Left forelimb (tissue), 1 donor: Measurements from ENCODE around the gene HSPA4L.

ENCODE experiments used
- DNase-seq: peaks from one replicate; pipeline ENCODE4 v3.0.0-alpha.2; 2018; ENCODE audit warnings: low spot score

The HSPA4L gene

DNA sequence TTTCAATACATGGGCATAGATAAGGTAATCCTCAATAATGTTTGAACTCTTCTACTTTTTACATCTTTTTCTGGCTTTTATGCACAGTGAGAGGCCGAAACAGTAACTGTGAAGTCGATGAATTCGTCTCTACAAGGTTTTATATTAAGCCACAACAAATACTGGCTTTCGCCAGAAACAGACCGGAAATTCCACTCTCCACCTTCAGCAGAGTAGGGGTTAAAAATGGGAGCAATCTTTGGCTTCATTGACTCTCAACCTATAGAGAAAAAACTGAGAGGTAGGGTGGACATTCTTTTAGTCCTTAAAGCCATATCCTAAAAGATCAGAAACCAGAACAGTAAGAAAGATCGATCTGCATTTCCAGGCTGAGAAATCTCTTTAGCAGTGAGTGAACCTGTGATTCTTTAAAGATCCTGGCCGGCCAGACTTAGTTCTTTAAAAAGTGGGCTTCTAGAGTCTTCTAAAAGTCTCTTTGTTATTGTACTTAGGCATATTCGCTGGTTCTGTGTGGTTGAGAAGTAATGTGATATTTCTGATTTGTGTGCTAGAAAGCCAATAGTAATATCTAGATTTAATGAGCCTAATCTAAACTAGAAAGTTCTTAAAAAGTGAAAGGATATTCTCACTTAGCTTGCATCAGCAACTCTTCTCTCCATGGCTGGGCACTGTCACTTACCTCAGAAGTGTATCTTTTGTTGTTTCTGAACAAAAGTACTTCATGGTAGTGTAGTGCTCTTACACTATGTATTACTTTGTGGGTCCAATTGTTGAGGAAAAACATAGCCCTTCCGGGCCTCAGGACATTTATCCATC, 2.0 kb downstream of the HSPA4L start:
- no peak for DNase-seq

DNA sequence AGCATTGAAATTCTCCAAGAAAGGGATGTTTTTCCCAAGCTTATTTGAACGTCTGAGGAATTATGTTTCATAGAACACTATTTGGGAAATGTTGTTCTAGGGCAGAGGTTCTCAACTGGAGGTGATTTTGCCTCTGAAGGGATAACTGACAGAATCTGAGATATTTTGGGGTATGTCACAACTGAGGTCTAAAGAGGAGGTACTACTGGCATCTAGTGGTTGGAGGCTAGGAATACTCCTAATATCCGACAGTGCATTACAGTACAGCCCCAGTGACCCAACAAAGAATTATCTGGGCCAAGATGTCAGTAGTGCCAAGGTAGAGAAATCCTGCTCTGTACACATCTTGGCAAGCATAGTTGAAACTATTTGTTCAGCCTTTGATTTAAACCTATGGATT, 6.4 kb downstream of the HSPA4L start:
- DNase-seq, result no peak

DNA sequence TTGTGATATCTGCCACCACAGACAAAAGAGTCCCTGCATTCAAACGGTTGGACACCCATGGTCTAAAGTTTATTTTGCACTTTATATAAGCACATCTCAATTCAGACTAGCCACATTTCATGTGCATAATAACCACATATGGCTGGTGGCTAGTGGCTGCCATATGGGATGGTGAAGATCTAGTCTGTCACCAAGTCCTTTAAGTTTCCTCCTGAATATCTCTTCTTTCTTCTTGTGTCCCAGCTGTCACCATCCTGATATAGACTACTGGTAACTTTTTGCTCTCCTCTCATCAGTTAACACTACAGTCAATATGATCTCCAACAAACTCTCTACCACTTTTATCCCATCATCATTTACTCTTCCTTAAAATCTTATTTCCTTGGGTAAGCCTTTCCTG, 9.3 kb downstream of the HSPA4L start:
- no peak for DNase-seq

DNA sequence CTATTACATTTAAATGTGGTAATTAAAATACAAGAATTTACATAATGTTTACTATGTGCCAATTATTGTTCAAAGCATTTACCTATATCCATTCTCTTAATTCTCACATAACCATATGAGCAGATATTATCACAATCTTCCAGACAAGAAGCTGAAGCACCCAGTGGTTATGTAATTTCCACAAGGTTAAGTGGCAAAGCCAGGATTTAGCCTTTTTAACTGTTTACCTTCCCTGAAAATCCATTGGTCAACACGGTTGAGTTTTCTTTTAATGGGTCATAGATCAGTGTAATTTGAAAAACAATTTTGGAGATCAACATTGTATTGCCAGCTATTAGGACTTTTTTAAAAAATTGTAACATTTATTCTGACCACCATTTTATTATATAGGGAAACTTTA, 11.4 kb downstream of the HSPA4L start:
- no peak for DNase-seq

DNA sequence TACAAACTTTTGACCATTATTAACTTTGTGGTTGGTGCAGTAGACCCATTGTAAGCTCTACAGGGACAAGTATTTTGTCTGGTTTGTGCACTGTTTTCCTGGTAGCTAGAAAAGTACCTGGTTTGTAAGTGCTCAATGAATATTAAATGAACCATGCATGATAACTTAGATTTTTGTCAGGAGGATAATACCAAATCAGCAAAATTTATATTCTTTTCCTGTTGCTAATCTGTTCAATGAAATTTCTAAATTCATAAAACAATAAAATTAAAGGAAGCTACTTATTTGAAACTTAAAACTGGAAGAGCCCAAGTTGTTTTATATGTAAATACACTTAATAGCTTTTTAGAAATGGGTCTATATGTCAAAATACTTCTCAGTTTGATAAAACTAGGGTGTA, 17.6 kb downstream of the HSPA4L start:
- DNase-seq, result no peak

DNA sequence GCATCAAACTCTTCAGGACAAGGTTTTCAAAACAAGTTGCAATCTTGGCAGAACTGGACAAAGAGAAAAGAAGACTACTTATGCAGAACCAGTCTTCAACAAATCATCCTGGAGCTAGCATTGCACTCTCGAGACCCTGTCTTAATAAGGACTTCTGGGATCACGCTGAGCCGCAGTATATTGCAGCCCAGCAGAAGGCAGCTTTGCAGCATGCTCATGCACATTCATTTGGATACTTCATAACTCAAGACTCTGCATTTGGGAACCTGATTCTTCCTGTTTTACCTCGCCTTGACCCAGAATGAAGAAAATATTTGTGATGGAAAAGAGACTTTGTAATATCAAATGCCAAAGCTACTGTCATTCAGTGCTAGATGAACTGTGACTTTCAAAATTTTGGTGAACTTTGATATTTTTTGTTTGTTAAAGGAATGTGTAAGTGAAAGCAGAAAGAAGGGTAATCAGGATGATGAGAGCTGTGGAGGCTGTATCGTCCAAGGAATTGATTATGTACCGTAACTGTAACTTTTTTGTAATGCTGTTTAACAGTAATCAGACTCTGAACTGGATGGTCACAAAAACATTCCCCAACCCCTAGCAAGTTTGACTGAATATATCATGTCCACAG, 27.2 kb downstream of the HSPA4L start:
- no peak for DNase-seq

DNA sequence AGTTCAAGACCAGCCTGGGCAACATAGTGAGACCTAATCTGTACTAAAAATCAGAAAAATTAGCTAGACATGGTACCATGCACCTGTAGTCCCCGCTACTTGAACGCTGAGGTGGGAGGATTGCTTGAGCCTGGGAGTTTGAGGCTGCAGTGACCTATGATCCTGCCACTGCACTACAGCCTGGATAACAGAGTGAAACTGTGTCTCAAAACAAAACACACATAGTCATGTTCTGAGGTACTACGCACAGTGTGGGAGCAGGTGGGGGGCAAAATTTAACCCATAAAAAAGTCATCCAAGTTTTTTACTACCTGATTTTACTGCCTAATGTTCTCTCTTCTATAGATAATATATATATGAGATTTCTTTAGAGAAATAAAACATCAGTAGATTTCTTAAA, 28.4 kb downstream of the HSPA4L start:
- no peak for DNase-seq

DNA sequence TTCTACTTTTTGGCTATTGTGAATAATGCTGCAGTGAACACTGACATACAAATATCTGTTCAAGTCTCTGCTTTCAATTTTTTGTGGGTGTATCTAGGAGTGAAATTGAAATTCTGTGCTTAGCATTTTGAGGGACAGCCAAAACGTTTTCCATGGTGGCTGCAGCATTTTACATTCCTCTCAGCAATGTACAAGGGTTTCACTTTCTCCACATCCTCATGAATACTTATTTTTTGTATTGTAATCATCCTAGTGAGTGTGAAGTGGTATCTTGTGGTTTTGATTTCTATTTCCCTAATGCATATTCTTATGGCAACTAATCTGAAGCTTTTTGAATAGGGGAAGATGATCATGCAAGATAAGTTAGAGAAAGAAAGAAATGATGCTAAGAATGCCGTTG, 40.3 kb downstream of the HSPA4L start:
- DNase-seq, result no peak

DNA sequence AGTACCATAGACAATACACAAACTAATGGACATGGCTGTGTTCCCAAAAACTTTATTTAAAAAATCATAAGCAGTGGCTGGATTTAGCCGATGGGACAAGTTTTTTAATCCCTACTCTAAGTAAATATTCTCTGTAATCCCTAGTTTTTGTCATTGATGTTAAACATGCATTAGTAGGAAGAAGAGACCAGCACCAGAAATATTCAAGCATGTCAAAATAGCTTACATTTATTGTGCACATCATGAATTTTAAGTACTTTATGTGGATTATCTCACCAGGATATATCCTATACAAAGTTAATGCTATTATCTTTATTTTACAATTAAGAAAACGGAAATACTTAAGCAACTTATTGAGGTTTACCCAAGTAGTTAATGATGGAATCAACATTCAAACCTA, 46.0 kb downstream of the HSPA4L start:
- no peak for DNase-seq

DNA sequence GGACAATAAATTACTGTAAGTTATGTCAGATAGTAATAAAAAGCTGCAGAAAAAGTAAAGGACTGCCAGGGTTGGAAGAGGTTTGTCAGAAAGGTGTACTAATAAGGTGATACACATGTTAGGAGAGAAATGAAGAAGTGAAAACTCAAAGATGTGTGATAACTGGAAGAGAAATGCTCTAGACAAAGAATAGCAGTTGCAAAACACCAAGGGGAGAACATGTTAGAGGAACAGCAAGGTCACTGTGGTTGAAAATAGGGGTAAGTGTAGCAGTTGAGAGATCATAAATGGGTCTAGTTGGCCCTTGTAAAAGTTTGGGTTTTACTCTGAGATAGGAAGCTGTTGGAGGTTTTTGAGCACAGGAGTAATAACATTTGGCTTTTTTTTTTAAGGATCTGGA, 46.9 kb downstream of the HSPA4L start:
- DNase-seq, result no peak

DNA sequence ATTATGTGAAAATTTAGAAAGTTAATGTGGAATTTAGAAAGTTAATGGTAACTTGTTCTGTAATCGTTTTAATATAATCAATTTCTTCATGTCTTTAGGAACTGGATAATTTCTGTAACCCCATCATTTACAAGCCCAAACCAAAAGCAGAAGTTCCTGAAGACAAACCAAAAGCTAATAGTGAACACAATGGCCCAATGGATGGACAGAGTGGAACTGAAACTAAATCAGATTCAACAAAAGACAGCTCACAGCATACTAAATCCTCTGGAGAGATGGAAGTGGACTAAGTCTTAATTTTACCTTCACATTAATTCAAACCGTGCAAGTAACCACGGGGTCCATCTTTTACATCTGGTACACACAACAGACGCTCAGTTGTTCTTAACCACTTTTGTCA, 50.5 kb downstream of the HSPA4L start:
- DNase-seq, result no peak

DNA sequence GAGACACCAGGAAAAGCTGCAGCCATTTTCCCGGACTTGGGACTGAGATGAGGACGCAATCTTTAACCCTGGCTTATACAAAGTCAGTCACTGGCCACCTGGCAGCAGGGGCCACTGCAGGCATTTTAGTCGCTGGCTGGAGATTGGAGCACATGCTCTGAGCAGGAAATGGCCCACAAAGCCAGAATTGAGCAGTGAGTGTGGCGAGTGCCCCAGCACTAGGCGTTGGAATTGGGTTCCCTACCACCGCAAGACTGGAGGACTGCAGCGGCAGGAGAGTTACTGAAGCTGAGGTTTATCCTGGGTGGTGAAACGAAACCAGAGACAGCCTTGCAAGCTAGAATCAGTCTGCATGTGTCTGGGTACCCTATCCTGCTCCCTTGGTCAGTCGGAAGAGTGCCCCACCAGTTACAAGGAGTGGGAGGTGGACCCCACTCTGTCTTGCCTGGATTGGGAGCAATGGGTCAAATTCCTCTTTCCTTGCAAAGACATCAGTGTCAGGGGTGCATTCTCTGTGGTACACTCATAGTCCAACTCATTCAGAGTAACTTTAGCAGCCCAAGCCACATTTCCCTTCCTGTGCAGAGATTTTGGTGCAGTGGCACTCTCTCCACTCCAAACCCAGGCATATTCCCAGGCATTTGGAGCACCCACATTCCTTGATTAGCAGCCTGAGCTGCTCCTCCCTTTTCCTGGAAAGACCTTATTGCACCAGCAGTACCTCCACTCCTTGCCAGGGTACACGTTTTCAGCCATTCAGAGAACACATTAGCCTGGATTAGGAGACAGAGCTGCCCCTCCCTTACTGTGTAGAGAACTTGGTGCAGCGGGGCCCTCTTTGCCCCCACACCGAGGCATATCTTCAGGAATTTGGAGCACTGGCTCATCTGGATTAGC, 61.8 kb downstream of the HSPA4L start:
- no peak for DNase-seq

DNA sequence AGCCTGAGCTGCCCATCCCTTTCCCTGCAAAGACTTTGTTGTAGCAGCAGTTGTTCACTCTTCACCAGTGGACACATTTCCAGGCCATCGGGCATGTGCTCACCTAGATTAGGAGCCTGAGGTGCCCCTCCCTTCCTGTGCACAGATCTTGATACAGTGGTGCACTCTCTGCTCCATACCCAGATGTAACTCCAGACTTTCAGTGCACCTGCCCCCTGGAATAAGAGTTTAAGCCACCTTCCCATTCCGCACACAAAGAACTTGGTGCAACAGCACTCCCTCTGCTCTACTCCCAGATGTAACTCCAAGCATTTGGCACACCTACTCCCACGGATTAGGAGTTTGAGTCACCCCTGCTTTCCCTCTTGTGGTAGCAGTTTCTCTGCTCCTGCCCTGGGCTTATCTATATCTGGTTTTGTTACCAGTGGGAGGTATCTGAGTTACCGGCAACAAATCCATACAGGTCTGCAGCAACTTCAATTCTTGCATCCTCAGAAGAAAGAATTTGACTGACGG, 62.5 kb downstream of the HSPA4L start:
- DNase-seq, result no peak

DNA sequence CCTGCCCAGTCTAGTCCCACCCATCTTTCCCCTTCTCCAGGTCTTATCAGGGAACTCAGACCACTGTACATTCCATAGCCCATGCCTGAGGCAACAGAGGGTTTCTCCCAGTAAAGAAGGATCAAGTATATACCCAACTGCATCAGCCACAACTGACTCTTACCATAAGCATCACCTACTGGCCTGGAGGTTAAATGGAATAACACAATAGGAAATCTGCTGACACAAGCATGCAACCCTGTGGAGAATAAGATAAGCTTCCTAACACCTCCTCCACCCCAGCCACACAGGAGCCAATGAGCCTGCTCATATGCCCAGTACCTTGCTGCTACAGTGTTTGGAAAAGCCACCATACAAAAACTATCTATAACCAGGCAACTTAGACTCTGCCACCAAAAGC, 63.9 kb downstream of the HSPA4L start:
- DNase-seq, result no peak

DNA sequence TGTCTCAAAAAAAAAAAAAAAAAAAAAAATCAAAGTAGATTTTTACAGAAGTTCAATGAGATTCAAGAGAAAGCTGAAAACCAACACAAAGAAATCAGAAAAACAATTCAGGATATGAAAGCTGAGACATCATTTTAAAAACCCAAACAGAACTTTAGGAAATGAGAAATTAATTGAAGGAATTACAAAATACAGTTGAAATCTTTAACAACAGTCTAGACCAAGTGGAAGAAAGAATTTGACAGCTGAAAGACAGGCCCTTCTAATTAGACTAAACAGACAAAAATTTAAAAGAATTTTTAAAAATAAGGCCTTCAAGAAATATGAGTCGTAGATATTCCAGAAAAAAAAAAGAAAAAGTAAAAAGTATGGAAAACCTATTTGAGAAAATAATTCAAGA, 64.6 kb downstream of the HSPA4L start:
- DNase-seq, result no peak

DNA sequence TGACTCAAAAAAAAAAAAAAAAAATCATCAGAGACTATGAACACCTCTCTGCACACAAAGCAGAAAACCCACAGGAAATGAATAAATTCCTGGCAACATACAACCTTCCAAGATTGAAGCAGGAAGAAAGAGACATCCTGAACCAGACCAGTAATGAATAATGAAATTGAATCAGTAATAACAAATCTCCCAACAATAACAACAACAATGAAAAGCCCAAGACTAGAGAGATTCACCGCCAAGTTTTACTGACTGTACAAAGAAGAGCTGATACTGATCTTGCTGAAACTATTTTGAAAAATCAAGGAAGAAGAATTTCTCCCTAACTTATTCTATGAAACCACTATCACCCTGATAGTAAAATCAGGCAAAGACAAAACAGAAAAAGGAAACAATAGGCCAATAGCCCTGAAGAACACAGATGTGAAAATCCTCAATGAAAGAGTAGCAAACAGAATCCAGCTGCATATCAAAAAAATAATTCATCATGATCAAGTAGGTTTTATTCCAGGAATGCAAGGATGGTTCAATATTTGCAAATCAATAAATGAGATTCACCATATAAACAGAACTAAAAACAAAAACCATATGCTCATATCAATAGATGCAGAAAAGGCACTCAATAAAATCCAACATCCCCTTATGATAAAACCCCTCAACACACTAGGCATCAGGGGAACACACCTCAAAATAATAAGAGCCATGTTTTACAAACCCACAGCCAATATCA, 67.5 kb downstream of the HSPA4L start:
- DNase-seq, result no peak

DNA sequence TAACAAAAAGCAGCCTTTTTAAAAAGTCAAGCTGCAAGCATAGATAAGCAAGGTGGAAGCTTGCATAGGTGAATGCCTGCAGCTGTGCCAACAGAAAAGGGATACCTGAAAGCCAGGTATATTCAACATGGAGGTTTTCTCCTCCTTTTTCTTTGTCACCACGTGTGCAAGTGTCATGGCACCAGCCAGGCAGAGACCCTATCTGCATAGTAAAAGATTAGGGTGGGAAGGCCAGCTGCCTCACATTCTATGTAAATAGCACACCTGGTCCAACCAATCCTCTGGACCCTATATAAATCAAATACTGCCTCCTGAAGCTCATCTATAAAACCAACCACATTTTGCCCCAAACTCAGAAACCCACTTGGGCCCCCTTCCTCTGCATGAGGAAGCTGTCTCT, 70.5 kb downstream of the HSPA4L start:
- DNase-seq, result no peak

DNA sequence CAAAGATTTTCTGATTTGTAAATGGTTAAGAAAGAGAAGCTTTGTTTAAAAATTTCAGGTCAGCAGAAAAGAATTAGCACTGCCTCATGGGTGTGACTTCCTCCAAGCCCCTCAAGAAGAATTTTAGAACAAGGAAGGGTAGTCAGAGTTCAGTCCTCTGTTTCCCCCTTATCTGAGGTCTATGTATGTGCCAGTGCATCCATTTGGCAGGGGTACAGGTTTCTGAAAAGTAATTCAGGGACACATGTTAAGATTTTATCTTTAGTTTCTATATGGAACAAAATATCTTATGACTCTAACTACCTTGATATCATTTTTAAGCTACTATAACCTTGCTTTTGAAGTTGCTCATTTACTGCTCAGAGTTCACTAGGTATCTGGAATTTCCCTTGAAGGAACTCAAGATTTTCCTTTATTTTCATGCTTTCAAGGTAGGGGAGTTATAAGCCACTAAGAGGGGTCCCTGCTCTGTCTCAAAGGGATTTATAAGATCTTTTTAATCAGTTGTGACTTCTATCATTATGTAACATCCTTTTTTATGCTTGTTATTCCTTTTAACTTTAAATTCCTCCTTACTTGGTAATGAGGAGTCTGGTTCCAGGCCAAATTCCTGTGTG, 74.2 kb downstream of the HSPA4L start:
- no peak for DNase-seq

DNA sequence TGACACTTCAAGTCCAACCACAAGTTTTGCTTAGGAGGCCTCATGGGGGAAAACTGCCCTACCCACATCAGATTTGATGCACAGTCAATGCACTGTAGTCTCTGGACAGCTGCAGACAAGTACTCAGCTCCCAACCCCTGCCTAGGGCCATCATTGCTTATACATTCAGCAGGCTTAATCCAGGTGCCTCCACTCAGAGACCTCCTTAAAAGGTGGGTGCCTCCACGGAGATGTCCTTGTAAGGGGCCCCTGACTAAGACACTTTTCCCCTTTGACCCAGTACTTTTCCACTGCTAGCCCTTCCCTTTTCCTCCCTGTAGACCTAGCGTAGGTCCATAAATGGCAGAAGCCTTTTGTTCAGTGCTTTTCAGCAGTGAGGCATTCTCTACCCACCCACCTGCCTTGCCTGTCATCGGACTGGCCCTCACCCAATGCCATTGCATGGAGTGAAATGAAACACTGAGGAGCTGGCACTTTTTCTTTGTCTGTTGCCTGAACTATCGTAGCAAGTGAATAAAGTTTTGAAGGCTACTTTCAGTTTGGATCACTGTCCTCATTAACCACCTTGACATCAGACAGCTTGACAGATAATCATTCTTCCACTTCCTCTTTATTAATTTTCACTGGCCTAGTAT, 74.8 kb downstream of the HSPA4L start:
- no peak for DNase-seq

DNA sequence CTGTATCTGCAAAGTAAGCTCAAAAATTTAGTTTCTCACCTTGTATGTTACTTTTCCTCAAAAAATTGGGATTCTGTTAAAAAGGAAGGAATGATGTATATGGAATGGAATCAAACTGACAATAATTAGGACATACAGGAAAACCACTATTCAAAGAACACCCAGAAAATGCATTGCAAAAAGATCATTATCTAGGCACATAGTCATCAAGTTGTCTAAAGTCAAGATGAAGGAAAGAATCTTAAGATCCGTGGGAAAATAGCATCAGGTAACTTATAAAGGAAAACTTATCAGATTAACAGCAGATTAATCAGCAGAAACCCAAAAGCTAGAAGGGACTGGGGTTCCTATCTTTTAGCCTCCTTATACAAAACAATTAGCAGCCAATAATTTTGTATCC, 75.5 kb downstream of the HSPA4L start:
- no peak for DNase-seq

DNA sequence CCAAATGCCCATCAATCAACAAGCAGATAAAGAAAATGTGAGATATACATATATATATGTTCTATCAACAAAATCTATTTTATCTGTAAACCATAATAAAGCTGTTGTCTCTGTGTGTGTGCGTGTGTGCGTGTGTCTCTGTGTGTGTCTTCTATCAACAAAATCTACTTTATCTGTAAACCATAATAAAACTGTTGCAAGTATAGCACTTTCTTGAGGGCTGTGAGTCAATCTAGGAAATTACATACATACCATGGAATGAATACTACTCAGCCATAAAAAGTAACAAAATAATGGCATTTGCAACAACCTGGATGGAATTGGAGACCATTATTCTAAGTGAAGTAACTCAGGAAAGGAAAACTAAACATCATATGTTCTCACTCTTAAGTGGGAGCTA, 86.1 kb downstream of the HSPA4L start:
- DNase-seq, result no peak
